ENCODE data around the gene BTBD2.

GRCh38 chr19:1949304-1950101 is 66.0 kb downstream of the BTBD2 start:
- TF ChIP-seq BHLHE40 (IDR thresholded peaks at IDR 0.05; ENCODE audit: borderline replicate concordance in 1 of 2, low read depth in 2 of 2, low read length in 1 of 2) (no peak), CTCF (IDR thresholded peaks at IDR 0.05 in 2 of 3, conservative IDR thresholded peaks at IDR 0.05 in 1 of 3; ENCODE audit: control insufficient read depth in 2 of 3, extremely low read depth in 1 of 3, insufficient read depth in 1 of 3, low read depth in 3 of 3, low read length in 3 of 3) (no peak)
